Small intestine (tissue), 7 donors: Measurements from ENCODE around the gene LDB2. TPM values are rescaled to one million over a fixed set of nuclear protein-coding genes. Genes with fewer than 3 reads are reported as not detected.

ENCODE experiments used
- DNase-seq, 2 donors: peaks; one replicate each; pipeline versions ENCODE4 v3.0.0 to v3.0.0-alpha.2; 2013
- FAIRE-seq: peaks from 2 replicates; lab custom pipeline; 2012; peaks lifted over from hg19 to GRCh38; lab: Jason Lieb, UNC
- H3K27ac ChIP-seq, 3 donors: one replicate each; pipeline ENCODE4 v1.5.1; 2013; ENCODE audit warnings: low read length in 2 of 3, mild to moderate bottlenecking in 2 of 3, control low read depth in 1 of 3, inconsistent platforms in 1 of 3, low read depth in 1 of 3, moderate library complexity in 1 of 3
- H3K27me3 ChIP-seq, 3 donors: one replicate each; pipeline ENCODE4 v1.6.1; 2013; ENCODE audit warnings: low read length in 3 of 3, inconsistent platforms in 1 of 3; ENCODE audit not compliant: control insufficient read depth in 3 of 3, insufficient read depth in 3 of 3
- H3K36me3 ChIP-seq, 3 donors: one replicate each; pipeline ENCODE4 v1.6.1; 2013; ENCODE audit warnings: low read length in 3 of 3, inconsistent platforms in 1 of 3, low read depth in 1 of 3, mild to moderate bottlenecking in 1 of 3, moderate library complexity in 1 of 3; ENCODE audit not compliant: control insufficient read depth in 3 of 3, insufficient read depth in 2 of 3
- H3K4me1 ChIP-seq, 3 donors: one replicate each; pipeline ENCODE4 v1.6.1; 2013; ENCODE audit warnings: low read length in 2 of 3, inconsistent platforms in 1 of 3, low read depth in 1 of 3, mild to moderate bottlenecking in 1 of 3, moderate library complexity in 1 of 3; ENCODE audit not compliant: control insufficient read depth in 3 of 3, insufficient read depth in 2 of 3
- H3K4me3 ChIP-seq, 3 donors: one replicate each; pipeline ENCODE4 v1.5.1; 2013; ENCODE audit warnings: low read length in 3 of 3, control low read depth in 1 of 3, inconsistent platforms in 1 of 3, low read depth in 1 of 3, mild to moderate bottlenecking in 1 of 3, moderate library complexity in 1 of 3
- H3K9me3 ChIP-seq, 2 donors: one replicate each; pipeline ENCODE4 v1.6.1; 2013; ENCODE audit warnings: low read depth in 1 of 2, low read length in 1 of 2; ENCODE audit not compliant: control insufficient read depth in 2 of 2, insufficient read depth in 1 of 2
- WGBS, 3 donors: extraction: QIAGEN DNeasy Blood & Tissue Kit; methylation state at CpG; one replicate each; pipeline ENCODE4 v1.1.7; 2013; 5-methylcytosine and 5-hydroxymethylcytosine counted together
- polyA plus RNA-seq, 4 donors: library from polyadenylated mRNA; stranded (reverse) in 3 of 4; unstranded in 1 of 4; fragments of 200-250 nt in 3 of 4; fragments of 120-200 nt in 1 of 4; gene quantifications; one replicate each; pipeline versions ENCODE4 v1.2.1 to v1.2.3, GENCODE V29; 2013
- donor health status: healthy with polysubstance abuse.
- donor health status: control.
- donor health status: control.
- donor health status: Bipolar disorder and iron deficiency.
- donor health status: healthy.

LDB2 gene
- polyA plus RNA-seq, 4 donors = 1.1 to 19.2 (median 6.6) TPM

DNA sequence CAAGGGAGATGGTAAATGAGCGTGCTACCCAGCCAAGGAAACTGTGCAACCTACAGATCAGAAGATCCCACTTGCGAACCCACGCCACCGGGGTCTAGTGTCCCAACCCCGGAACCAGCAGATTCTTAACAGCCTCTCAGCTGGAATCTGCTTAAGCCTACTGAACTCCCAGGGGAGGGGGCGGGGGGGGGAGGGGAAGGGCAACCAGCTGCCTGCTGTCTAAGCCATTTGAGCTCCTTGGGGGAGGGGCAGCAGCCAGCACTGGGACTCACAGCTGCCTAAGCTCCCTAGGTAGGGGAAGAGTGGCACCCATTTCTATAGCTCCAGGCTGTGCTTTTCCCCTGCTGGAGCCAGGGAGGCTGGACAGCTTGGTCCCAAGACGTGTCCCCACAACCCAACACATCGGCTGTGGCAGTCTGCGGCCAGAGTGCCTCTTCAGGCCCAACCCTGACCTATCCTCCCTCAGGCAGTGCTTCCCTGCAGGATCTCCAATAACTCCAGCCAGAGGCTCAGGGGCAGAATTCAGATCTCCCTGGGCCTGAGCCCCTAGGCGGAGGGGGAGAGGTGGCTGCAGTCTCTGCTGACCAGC, 289.2 kb downstream of the LDB2 start:
- WGBS, 3 donors = 77 to 87% (median 86%) methylated on average over 9 to 10 of the region's 10 CpGs
- H3K36me3 ChIP-seq = no peaks in the 10 kb centered on the region
- H3K27me3 ChIP-seq = no peaks in the 10 kb centered on the region
- no peak overlapping the region for H3K27ac ChIP-seq
- FAIRE-seq (no peak), DNase-seq (no peak)
- no peaks in the 10 kb centered on the region for H3K4me1 ChIP-seq
- H3K9me3 ChIP-seq = peaks cover 3 to 13% of the 10 kb centered on the region in 2 donors
- H3K4me3 ChIP-seq = no peak overlapping the region

DNA sequence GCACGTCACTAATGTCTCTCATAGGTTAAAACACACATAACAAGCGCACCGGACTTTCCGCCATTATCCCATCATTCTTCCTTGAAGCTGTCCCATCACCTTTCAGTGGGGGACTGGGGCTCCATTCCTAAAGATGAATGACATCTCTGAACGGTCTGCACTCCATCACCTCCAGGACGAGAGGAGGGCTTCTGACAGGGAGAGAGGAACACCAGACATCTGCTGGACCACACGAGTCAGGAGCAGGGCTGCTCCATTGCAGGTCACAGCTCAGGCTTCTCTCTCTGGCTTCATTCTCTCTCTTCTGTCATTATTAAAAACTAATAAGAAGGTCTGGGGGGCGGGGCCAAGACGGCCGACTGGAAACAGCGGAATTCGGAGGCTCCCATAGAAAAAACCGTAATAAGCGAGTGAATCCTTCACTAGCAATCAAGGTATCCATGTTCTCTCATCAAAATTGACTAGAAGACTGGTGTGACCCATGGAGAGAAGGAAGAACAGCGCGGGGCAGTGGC, 289.8 kb downstream of the LDB2 start:
- 82 to 88% (median 87%) methylated on average over 16 of the region's 16 CpGs for WGBS, 3 donors
- Histone ChIP-seq H3K9me3 (peaks cover 3 to 13% of the 10 kb centered on the region in 2 donors), H3K4me1 (no peaks in the 10 kb centered on the region), H3K36me3 (no peaks in the 10 kb centered on the region), H3K27ac (no peak overlapping the region), H3K27me3 (no peaks in the 10 kb centered on the region), H3K4me3 (no peak overlapping the region)
- FAIRE-seq (no peak), DNase-seq (no peak)

DNA sequence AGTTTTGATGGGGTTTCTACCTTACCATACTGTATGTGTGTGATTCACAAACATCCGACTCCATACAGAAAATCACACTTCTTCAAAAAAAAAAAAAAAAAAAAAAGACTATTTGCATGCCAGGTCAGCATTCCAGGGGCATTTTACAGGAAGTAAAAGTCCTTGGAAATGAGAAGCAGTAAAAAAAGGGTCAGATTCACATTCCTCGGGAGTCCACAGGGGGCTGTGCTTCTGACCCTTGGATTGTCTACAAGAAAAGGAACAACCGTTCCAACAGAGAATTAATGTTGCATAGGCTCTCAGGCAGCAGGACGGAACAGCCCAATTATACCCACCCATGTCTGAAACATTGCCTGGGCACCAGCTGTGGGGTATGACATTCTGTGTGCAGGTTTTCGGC, 290.3 kb downstream of the LDB2 start:
- Histone ChIP-seq H3K4me3 (no peak overlapping the region), H3K4me1 (no peaks in the 10 kb centered on the region), H3K36me3 (no peaks in the 10 kb centered on the region), H3K27me3 (no peaks in the 10 kb centered on the region), H3K9me3 (peaks cover 3 to 13% of the 10 kb centered on the region in 2 donors), H3K27ac (no peak overlapping the region)
- FAIRE-seq (no peak), DNase-seq (no peak)
- 60 to 86% (median 71%) methylated on average over 5 of the region's 5 CpGs for WGBS, 3 donors

DNA sequence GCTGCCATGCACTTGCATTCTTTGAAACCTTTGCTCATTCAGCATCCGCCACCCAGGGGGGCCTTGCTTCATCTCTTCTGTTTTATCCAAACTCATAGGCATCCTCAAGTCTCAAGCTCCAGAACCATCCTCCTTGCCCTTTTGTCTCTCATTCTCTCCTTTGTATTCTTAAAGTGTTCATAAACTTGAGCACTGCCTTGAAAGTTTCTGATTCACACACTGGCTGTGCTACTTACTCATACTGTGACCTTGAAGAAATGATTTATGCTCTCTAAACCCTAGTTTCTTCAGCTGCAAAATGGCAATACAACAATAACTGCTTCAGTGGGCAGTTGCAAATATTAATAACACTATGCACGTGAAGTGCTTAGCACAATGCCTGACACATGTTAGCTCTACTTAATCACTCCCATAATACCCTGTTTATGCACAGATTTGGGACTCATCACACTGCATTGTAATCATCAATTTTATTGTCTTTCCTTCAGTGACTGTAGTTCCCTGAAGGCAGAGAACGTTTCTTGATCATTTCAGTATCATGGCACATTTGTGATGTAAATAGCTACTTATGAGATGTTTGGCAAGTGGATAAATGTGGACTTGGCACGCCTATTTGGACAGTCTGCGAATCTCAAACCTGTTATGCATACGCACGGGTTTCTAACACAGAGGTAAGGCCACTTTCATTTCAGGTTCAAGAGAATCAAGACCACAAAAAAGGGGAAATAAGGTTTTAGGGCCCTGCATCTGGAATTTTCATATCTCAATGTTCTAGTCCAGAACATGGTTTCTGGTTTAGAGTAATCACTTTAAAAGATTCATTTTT, 291.0 kb downstream of the LDB2 start:
- Histone ChIP-seq H3K4me1 (no peaks in the 10 kb centered on the region), H3K27me3 (no peaks in the 10 kb centered on the region), H3K9me3 (peaks cover 3 to 13% of the 10 kb centered on the region in 2 donors), H3K36me3 (no peaks in the 10 kb centered on the region), H3K27ac (no peak overlapping the region), H3K4me3 (no peak overlapping the region)
- FAIRE-seq = no peak
- DNase-seq = no peak
- WGBS, 3 donors = 71 to 74% (median 73%) methylated on average over 7 of the region's 7 CpGs

DNA sequence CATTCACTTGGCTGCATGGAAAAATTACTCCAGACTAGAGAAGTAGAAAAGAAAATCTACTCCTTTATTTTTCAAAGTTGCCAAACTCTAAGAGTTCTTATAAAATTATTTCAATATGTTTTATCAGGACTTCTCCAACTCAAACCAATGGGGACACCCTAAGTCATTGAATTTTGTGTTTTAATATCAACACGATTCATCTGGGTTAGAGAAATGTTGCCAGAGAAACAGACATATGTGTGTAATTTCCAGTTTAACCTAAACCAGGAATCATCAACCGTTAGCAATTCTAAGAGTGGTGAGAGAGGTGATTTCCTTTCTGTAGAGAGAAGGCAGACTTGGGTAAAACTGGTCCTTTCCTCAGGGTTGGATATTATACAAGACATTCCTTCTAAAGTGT, 291.8 kb downstream of the LDB2 start:
- FAIRE-seq (no peak), DNase-seq (no peak)
- H3K27me3 ChIP-seq = peaks cover 0 to 2% (median 0%) of the 10 kb centered on the region in 3 donors
- no peaks in the 10 kb centered on the region for H3K36me3 ChIP-seq
- WGBS, 3 donors = 61 to 73% (median 68%) methylated on average over 2 of the region's 2 CpGs
- H3K9me3 ChIP-seq = peaks cover 3 to 13% of the 10 kb centered on the region in 2 donors
- H3K4me1 ChIP-seq = no peaks in the 10 kb centered on the region
- H3K27ac ChIP-seq = no peak overlapping the region
- H3K4me3 ChIP-seq = no peak overlapping the region

DNA sequence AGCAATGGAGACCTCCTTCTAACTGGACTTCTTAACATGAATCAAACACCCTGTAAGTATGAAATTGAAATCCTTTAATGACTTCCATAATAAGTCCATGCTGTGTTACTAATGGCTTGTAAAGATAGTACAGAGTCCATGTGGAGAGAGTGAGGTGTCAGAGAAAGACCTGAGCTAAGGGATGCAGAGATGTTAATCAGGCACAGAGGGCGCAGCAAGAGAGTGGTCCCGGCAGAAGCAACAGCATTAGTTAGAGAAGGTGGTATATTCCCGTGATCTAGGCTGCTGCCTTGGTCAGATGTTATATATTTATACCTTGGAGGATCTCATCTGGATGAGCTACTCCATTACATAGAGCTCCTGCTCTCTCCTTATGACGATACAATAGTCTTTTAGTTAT, 295.3 kb downstream of the LDB2 start:
- Histone ChIP-seq H3K4me3 (no peak overlapping the region), H3K36me3 (no peaks in the 10 kb centered on the region), H3K9me3 (no peaks in the 10 kb centered on the region), H3K27ac (no peak overlapping the region), H3K4me1 (no peaks in the 10 kb centered on the region), H3K27me3 (peaks cover 0 to 2% (median 0%) of the 10 kb centered on the region in 3 donors)
- no peak for DNase-seq
- WGBS, 3 donors = 61 to 65% (median 62%) methylated on average over 4 of the region's 4 CpGs
- no peak for FAIRE-seq

DNA sequence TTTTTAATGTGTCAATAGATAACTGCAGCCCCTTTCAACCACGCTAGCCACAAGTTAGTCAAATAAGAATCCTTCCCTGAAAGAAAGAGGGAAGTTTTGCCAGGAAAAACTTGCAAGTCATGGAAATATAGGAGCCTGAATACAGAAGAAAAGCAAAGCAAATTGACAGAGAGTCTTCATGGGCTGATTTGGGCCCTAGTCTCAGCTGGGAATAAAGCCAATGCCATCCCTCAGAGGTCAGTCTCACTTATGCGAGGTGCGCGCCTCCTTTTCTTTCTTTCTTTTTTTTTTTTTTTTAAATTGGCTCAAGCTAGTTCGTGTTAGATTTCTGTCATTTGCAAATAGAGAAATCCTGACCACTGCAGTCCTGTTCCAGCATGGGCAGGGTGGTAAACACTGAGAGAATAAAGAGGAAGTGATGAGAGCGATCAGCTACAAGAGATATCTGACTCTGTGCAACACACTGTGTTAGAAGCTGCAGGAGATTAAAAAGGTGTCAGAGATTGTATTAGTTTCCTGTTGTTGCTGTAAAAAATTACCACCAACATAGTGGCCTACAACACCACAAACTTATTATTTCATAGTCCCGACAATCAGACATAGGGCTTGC, 299.7 kb downstream of the LDB2 start:
- Histone ChIP-seq H3K4me3 (no peak overlapping the region), H3K27ac (no peak overlapping the region), H3K36me3 (no peaks in the 10 kb centered on the region), H3K4me1 (no peaks in the 10 kb centered on the region), H3K9me3 (no peaks in the 10 kb centered on the region), H3K27me3 (peaks cover 0 to 2% (median 0%) of the 10 kb centered on the region in 3 donors)
- 63 to 74% (median 64%) methylated on average over 7 of the region's 7 CpGs for WGBS, 3 donors
- DNase-seq = no peak
- FAIRE-seq = no peak

DNA sequence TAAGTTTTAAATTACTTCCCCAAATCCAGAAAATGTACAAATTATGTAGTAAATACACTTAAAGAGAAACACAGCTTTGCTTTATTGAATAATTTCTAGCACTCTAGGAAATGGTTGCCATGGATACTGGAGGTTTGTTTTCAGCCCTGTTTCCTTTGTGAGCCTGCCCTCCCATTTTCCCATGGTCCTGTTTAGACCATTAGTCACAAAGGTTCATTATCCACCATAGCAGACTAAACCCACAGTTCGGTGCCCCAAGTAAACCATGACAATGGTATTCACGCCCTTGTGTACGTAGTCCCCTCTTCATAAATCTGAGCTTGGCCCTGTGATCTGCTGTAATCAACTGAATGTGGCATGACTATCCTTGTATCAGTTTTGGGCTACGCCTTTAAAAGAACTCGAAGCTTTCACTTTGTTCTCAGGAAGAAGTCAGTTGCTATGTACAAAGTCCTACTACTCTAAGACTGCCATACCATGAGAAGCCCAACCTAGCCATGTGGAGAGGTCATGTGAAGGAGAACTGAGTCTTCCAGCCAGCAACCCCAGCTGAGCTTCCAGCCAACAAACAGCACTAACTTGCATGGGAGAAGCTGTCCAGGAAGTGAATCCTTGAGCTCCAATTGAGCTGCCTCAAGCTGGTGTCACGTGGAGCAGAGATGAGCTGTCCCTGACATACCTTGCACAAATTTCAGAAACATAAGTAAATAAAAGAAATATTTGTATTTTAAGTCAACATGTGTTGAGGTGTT, 300.4 kb downstream of the LDB2 start:
- no peak overlapping the region for H3K27ac ChIP-seq
- H3K4me3 ChIP-seq = no peak overlapping the region
- H3K27me3 ChIP-seq = peaks cover 0 to 2% (median 0%) of the 10 kb centered on the region in 3 donors
- no peaks in the 10 kb centered on the region for H3K9me3 ChIP-seq
- no peaks in the 10 kb centered on the region for H3K4me1 ChIP-seq
- FAIRE-seq (no peak), DNase-seq (no peak)
- H3K36me3 ChIP-seq = no peaks in the 10 kb centered on the region
- WGBS, 3 donors = 73 to 74% (median 73%) methylated on average over 6 of the region's 6 CpGs
